Mucosa of stomach (tissue), 1 donor: ENCODE data around the gene ZFHX3.
"Not testable (repeated sequence)": the region's sequence is repeated elsewhere in the genome, so short reads cannot be mapped to it uniquely, and the experiment has no call there.

Experiments used
- H3K27me3 ChIP-seq: one replicate; pipeline ENCODE4 v1.7.0; 2013; ENCODE audit warnings: mild to moderate bottlenecking, low read length; ENCODE audit not compliant: control insufficient read depth, insufficient read depth
- H3K36me3 ChIP-seq: one replicate; pipeline ENCODE4 v1.7.0; 2013; ENCODE audit warnings: low read length; ENCODE audit not compliant: control insufficient read depth, insufficient read depth
- H3K4me1 ChIP-seq: one replicate; pipeline ENCODE4 v1.7.0; 2013; ENCODE audit warnings: mild to moderate bottlenecking, low read length; ENCODE audit not compliant: control insufficient read depth, insufficient read depth
- H3K4me3 ChIP-seq: one replicate; pipeline ENCODE4 v1.7.0; 2013; ENCODE audit warnings: low read length
- H3K9ac ChIP-seq: one replicate; pipeline ENCODE4 v1.7.0; 2013; ENCODE audit warnings: mild to moderate bottlenecking, low read length, moderate library complexity
- H3K9me3 ChIP-seq: one replicate; pipeline ENCODE4 v1.7.0; 2013; ENCODE audit warnings: mild to moderate bottlenecking, low read length, moderate library complexity; ENCODE audit not compliant: control insufficient read depth
- donor health status: Pancreatic carcinoma.

ZFHX3 gene

GRCh38 chr16:73019457-73020362 is 28.2 kb downstream of the ZFHX3 start:
- peaks cover 47% of the 10 kb centered on the region for H3K4me1 ChIP-seq
- no peaks in the 10 kb centered on the region for H3K36me3 ChIP-seq
- H3K9ac ChIP-seq, result no peak overlapping the region
- no peak overlapping the region for H3K4me3 ChIP-seq
- H3K27me3 ChIP-seq, result no peaks in the 10 kb centered on the region
- H3K9me3 ChIP-seq, result no peaks in the 10 kb centered on the region

GRCh38 chr16:73018821-73019456 is 29.0 kb downstream of the ZFHX3 start:
- Histone ChIP-seq H3K4me3 (no peak overlapping the region), H3K9ac (no peak overlapping the region), H3K36me3 (no peaks in the 10 kb centered on the region), H3K4me1 (peaks cover 47% of the 10 kb centered on the region), H3K27me3 (no peaks in the 10 kb centered on the region), H3K9me3 (no peaks in the 10 kb centered on the region)

- Histone ChIP-seq H3K4me3 (no peak overlapping the region), H3K27me3 (no peaks in the 10 kb centered on the region), H3K4me1 (peaks cover 47% of the 10 kb centered on the region), H3K9me3 (no peaks in the 10 kb centered on the region), H3K9ac (no peak overlapping the region), H3K36me3 (no peaks in the 10 kb centered on the region)
Measured at GRCh38 chr16:73017321-73017720, 30.6 kb downstream of the ZFHX3 start.

- Histone ChIP-seq H3K9me3 (no peaks in the 10 kb centered on the region), H3K27me3 (no peaks in the 10 kb centered on the region), H3K4me1 (peaks cover 47% of the 10 kb centered on the region), H3K4me3 (no peak overlapping the region), H3K36me3 (no peaks in the 10 kb centered on the region), H3K9ac (no peak overlapping the region)
Measured at GRCh38 chr16:73016488-73016830, 31.5 kb downstream of the ZFHX3 start.

GRCh38 chr16:73015612-73016487 is 32.1 kb downstream of the ZFHX3 start:
- H3K4me3 ChIP-seq, result no peak overlapping the region
- H3K27me3 ChIP-seq, result no peaks in the 10 kb centered on the region
- no peaks in the 10 kb centered on the region for H3K36me3 ChIP-seq
- H3K9ac ChIP-seq, result no peak overlapping the region
- H3K4me1 ChIP-seq, result peaks cover 44% of the 10 kb centered on the region
- no peaks in the 10 kb centered on the region for H3K9me3 ChIP-seq

- no peak overlapping the region for H3K4me3 ChIP-seq
- H3K27me3 ChIP-seq, result no peaks in the 10 kb centered on the region
- H3K9ac ChIP-seq, result no peak overlapping the region
- peaks cover 33% of the 10 kb centered on the region for H3K4me1 ChIP-seq
- no peaks in the 10 kb centered on the region for H3K9me3 ChIP-seq
- H3K36me3 ChIP-seq, result no peaks in the 10 kb centered on the region
Measured at GRCh38 chr16:73014768-73015167, 33.2 kb downstream of the ZFHX3 start.

GRCh38 chr16:73013974-73014373 is 34.0 kb downstream of the ZFHX3 start:
- H3K9ac ChIP-seq, result no peak overlapping the region
- H3K36me3 ChIP-seq, result no peaks in the 10 kb centered on the region
- H3K4me1 ChIP-seq, result peaks cover 25% of the 10 kb centered on the region
- H3K4me3 ChIP-seq, result no peak overlapping the region
- no peaks in the 10 kb centered on the region for H3K27me3 ChIP-seq
- no peaks in the 10 kb centered on the region for H3K9me3 ChIP-seq

- Histone ChIP-seq H3K9me3 (no peaks in the 10 kb centered on the region), H3K4me1 (peaks cover 21% of the 10 kb centered on the region), H3K27me3 (no peaks in the 10 kb centered on the region), H3K9ac (no peak overlapping the region), H3K4me3 (no peak overlapping the region), H3K36me3 (no peaks in the 10 kb centered on the region)
Measured at GRCh38 chr16:73012341-73012740, 35.6 kb downstream of the ZFHX3 start.

- H3K27me3 ChIP-seq, result no peaks in the 10 kb centered on the region
- H3K36me3 ChIP-seq, result no peaks in the 10 kb centered on the region
- H3K4me3 ChIP-seq, result no peak overlapping the region
Measured at GRCh38 chr16:73011926-73012325, 36.0 kb downstream of the ZFHX3 start.

GRCh38 chr16:73010150-73010676 is 37.7 kb downstream of the ZFHX3 start:
- H3K27me3 ChIP-seq, result no peaks in the 10 kb centered on the region
- peaks cover 3% of the 10 kb centered on the region for H3K4me1 ChIP-seq
- no peaks in the 10 kb centered on the region for H3K36me3 ChIP-seq
- no peak overlapping the region for H3K9ac ChIP-seq
- H3K4me3 ChIP-seq, result no peak overlapping the region
- H3K9me3 ChIP-seq, result no peaks in the 10 kb centered on the region

More at GRCh38 chr16:73011926-73012325, 36.0 kb downstream of the ZFHX3 start:
- H3K4me1 ChIP-seq, result peaks cover 20% of the 10 kb centered on the region
- no peaks in the 10 kb centered on the region for H3K9me3 ChIP-seq
- no peak overlapping the region for H3K9ac ChIP-seq

GRCh38 chr16:73009710-73010109 is 38.2 kb downstream of the ZFHX3 start:
- not testable (repeated sequence) for H3K9ac ChIP-seq, H3K36me3 ChIP-seq, H3K27me3 ChIP-seq, H3K4me1 ChIP-seq, H3K4me3 ChIP-seq, H3K9me3 ChIP-seq
